Measurements from ENCODE around the gene TCEAL8. TPM values are rescaled to one million over a fixed set of nuclear protein-coding genes. Genes with fewer than 3 reads are reported as not detected.

Gene TCEAL8
- total and polyA plus RNA-seq, 2 of the 4 experiments (the other 2 are of a cell fraction), result 31.5 to 57.6 TPM

DNA sequence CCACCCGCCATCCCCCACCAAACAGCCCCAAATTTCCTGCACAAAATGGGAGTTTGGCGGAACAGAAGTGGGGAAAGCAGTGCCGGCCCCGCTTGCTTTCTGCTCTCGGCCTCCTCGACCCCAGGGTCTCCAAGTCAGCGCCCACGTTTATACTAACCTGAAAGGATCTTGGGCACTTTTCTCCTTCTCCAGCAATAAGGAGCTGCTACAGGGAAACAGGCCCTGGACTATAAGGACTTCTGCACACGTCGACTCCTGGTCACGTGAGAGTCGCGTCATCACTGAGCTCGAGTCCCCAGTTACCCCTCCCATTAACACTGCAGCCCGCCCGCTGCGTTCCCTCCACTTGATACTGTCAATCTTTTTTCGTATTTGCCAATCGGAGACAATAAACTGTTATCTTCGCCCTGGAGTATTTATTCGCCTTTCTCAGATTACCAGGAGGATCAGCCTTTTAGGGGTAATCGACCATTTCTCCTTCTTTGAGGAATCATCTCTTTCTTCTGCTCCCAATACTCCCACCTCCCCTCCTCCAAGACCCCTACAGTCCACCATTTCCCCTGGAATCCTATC lies at the start of gene TCEAL8 (continued):
- TF ChIP-seq ELK1 (IDR thresholded peaks at IDR 0.05; ENCODE audit: borderline replicate concordance, low read depth, low read length) (no peak), CEBPB (IDR thresholded peaks at IDR 0.05; ENCODE audit: low read depth, low read length) (no peak)

DNA sequence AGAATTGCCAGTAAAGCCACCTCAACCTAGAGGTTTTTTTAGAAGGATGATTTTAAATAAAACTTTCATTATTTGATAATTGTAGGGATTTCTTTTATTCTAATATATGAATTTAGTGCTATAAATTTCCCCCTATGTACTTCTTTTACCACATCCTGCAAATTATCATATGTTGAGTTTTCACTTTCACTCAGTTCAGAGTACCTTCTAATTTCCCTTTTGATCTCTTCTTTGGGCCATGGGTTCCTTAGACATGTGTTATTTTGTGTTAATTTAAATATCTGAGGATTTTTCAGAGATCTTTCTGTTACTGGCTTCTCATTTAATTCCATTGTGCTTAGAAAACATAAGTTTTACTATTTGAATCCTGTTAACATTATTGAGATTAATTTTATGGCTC lies 49.8 kb upstream of the TCEAL8 start:
- Histone ChIP-seq H3K56ac (ENCODE audit: extremely low read depth, insufficient read depth, low read length) (no peak overlapping the region), H4K5ac (ENCODE audit: low read depth, low read length) (no peak overlapping the region), H3K79me1 (ENCODE audit: low read depth in 1 of 2, low read length in 2 of 2) (no peaks in the 10 kb centered on the region), H4K8ac (ENCODE audit: low read depth in 2 of 2, low read length in 2 of 2) (no peak overlapping the region), H2AK5ac (ENCODE audit: low read depth, low read length) (no peak overlapping the region), H2BK5ac (ENCODE audit: low read depth, low read length, poor library complexity, severe bottlenecking) (no peak overlapping the region), H4K91ac (ENCODE audit: insufficient read depth, low read depth, low read length) (no peak overlapping the region), H3K4me1 (ENCODE audit: control insufficient read depth, insufficient read depth, low read length) (no peaks in the 10 kb centered on the region), H3K27ac (ENCODE audit: insufficient read depth, low read length) (no peak overlapping the region), H3K4me3 (ENCODE audit: insufficient read depth, low read depth, low read length) (no peak overlapping the region), H3K18ac (ENCODE audit: low read depth, low read length) (no peak overlapping the region), H3K9ac (ENCODE audit: low read depth, low read length) (no peak overlapping the region), H3K14ac (replicated peaks; ENCODE audit: low read depth, low read length) (no peak overlapping the region), H3K4me2 (ENCODE audit: low read depth, low read length) (no peak overlapping the region), H3K23ac (ENCODE audit: low read depth, low read length) (no peak overlapping the region), H2AFZ (replicated peaks; ENCODE audit: low read length, poor library complexity) (no peak overlapping the region), H3K9me3 (ENCODE audit: control insufficient read depth, insufficient read depth, low read length) (no peaks in the 10 kb centered on the region), H3K9me1 (ENCODE audit: insufficient read depth, low read length) (no peaks in the 10 kb centered on the region), H3K4ac (ENCODE audit: low read depth, low read length) (no peak overlapping the region), H2BK20ac (ENCODE audit: low read depth, low read length) (no peak overlapping the region), H3K36me3 (ENCODE audit: control insufficient read depth, insufficient read depth, low read length) (no peaks in the 10 kb centered on the region), H4K20me1 (ENCODE audit: insufficient read depth, low read length) (no peaks in the 10 kb centered on the region), H2AK9ac (replicated peaks; ENCODE audit: low read depth, low read length, poor library complexity) (no peak overlapping the region), H3K27me3 (ENCODE audit: control insufficient read depth, insufficient read depth, low read length) (peaks cover 2% of the 10 kb centered on the region), H2BK15ac (ENCODE audit: low read depth, low read length) (no peak overlapping the region), H2BK120ac (ENCODE audit: low read depth, low read length) (no peak overlapping the region)
- no TSS peak for BruUV-seq (replicated peaks)
- ChIA-PET POLR2A (ENCODE audit: unreplicated experiment) (no interaction called here), CTCF (no interaction called here)
- in situ Hi-C loops (cut with MboI; ENCODE audit: low sequenced_read_pairs) (no loop called here), intact Hi-C loops (cut with micrococcal nuclease) (no loop called here), dilution Hi-C loops (cut with HindIII; ENCODE audit: low sequenced_read_pairs, unreplicated experiment) (no loop called here)
- no peak for DNase-seq
- no peak for ATAC-seq (ENCODE audit: low read depth)
- TF ChIP-seq CEBPB (IDR thresholded peaks at IDR 0.05; ENCODE audit: low read depth, low read length) (no peak), CTCF (conservative IDR thresholded peaks at IDR 0.05; ENCODE audit: low read depth, low read length) (no peak), SMC3 (IDR thresholded peaks at IDR 0.05; ENCODE audit: low read depth, low read length) (no peak), POLR2A (IDR thresholded peaks at IDR 0.05; ENCODE audit: low read depth, low read length) (no peak), MXI1 (IDR thresholded peaks at IDR 0.05; ENCODE audit: borderline replicate concordance, low read depth, low read length) (no peak), FOS (IDR thresholded peaks at IDR 0.05; ENCODE audit: low read depth, low read length) (no peak), BHLHE40 (IDR thresholded peaks at IDR 0.05; ENCODE audit: low read depth, low read length) (no peak), NFE2L2 (IDR thresholded peaks at IDR 0.05; ENCODE audit: low read depth, low read length) (no peak), MAZ (IDR thresholded peaks at IDR 0.05; ENCODE audit: borderline replicate concordance, low read depth, low read length) (no peak), CHD1 (IDR thresholded peaks at IDR 0.05; ENCODE audit: low read depth, low read length) (no peak), MAFK (IDR thresholded peaks at IDR 0.05; ENCODE audit: low read depth, low read length) (no peak), RFX5 (IDR thresholded peaks at IDR 0.05; ENCODE audit: low read depth, low read length) (no peak)
- TF ChIP-seq, protein P1, sequence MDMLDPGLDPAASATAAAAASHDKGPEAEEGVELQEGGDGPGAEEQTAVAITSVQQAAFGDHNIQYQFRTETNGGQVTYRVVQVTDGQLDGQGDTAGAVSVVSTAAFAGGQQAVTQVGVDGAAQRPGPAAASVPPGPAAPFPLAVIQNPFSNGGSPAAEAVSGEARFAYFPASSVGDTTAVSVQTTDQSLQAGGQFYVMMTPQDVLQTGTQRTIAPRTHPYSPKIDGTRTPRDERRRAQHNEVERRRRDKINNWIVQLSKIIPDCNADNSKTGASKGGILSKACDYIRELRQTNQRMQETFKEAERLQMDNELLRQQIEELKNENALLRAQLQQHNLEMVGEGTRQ (IDR thresholded peaks at IDR 0.05; ENCODE audit: low read depth, low read length), result no peak
